ENCODE data around the gene NOS1AP.

NOS1AP gene

GRCh38 chr1:162300057-162300917 lies 230.8 kb downstream of the NOS1AP start:
- Histone ChIP-seq H3K36me3 (no peaks in the 10 kb centered on the region), H3K4me3 (ENCODE audit: low read depth in 1 of 2, low read length in 1 of 2) (no peak overlapping the region), H3K4me1 (ENCODE audit: control insufficient read depth in 1 of 2, insufficient read depth in 1 of 2, low read depth in 1 of 2, low read length in 1 of 2) (peaks cover 0 to 2% of the 10 kb centered on the region in 2 experiments), H3K27me3 (no peaks in the 10 kb centered on the region), H3K9me3 (no peaks in the 10 kb centered on the region), H3K27ac (no peak overlapping the region)
- TF ChIP-seq CTCF (IDR thresholded peaks at IDR 0.05), result no peak

GRCh38 chr1:162301696-162302095 lies 232.2 kb downstream of the NOS1AP start:
- no peak for TF ChIP-seq CTCF (IDR thresholded peaks at IDR 0.05)
- H3K27me3 ChIP-seq, result no peaks in the 10 kb centered on the region
- H3K36me3 ChIP-seq, result no peaks in the 10 kb centered on the region
- H3K4me1 ChIP-seq (ENCODE audit: control insufficient read depth in 1 of 2, insufficient read depth in 1 of 2, low read depth in 1 of 2, low read length in 1 of 2), result no peaks in the 10 kb centered on the region
- no peak overlapping the region for H3K27ac ChIP-seq
- no peaks in the 10 kb centered on the region for H3K9me3 ChIP-seq
- no peak overlapping the region for H3K4me3 ChIP-seq (ENCODE audit: low read depth in 1 of 2, low read length in 1 of 2)

- TF ChIP-seq CTCF (IDR thresholded peaks at IDR 0.05), result no peak
- Histone ChIP-seq H3K36me3 (no peaks in the 10 kb centered on the region), H3K4me3 (ENCODE audit: low read depth in 1 of 2, low read length in 1 of 2) (no peak overlapping the region), H3K27me3 (no peaks in the 10 kb centered on the region), H3K9me3 (no peaks in the 10 kb centered on the region), H3K4me1 (ENCODE audit: control insufficient read depth in 1 of 2, insufficient read depth in 1 of 2, low read depth in 1 of 2, low read length in 1 of 2) (no peaks in the 10 kb centered on the region), H3K27ac (no peak overlapping the region)
Observed at GRCh38 chr1:162302306-162303003, 233.0 kb downstream of the NOS1AP start.

GRCh38 chr1:162303004-162303344 lies 233.5 kb downstream of the NOS1AP start:
- no peaks in the 10 kb centered on the region for H3K4me1 ChIP-seq (ENCODE audit: control insufficient read depth in 1 of 2, insufficient read depth in 1 of 2, low read depth in 1 of 2, low read length in 1 of 2)
- no peak overlapping the region for H3K27ac ChIP-seq
- no peak for TF ChIP-seq CTCF (IDR thresholded peaks at IDR 0.05)
- no peaks in the 10 kb centered on the region for H3K36me3 ChIP-seq
- no peak overlapping the region for H3K4me3 ChIP-seq (ENCODE audit: low read depth in 1 of 2, low read length in 1 of 2)
- no peaks in the 10 kb centered on the region for H3K9me3 ChIP-seq
- H3K27me3 ChIP-seq, result no peaks in the 10 kb centered on the region

GRCh38 chr1:162304736-162305135 lies 235.2 kb downstream of the NOS1AP start:
- no peaks in the 10 kb centered on the region for H3K27me3 ChIP-seq
- no peaks in the 10 kb centered on the region for H3K4me1 ChIP-seq (ENCODE audit: control insufficient read depth in 1 of 2, insufficient read depth in 1 of 2, low read depth in 1 of 2, low read length in 1 of 2)
- no peak for TF ChIP-seq CTCF (IDR thresholded peaks at IDR 0.05)
- no peak overlapping the region for H3K4me3 ChIP-seq (ENCODE audit: low read depth in 1 of 2, low read length in 1 of 2)
- no peak overlapping the region for H3K27ac ChIP-seq
- no peaks in the 10 kb centered on the region for H3K36me3 ChIP-seq
- H3K9me3 ChIP-seq, result no peaks in the 10 kb centered on the region
